ENCODE measurements around the gene RPTOR.

The RPTOR gene

DNA sequence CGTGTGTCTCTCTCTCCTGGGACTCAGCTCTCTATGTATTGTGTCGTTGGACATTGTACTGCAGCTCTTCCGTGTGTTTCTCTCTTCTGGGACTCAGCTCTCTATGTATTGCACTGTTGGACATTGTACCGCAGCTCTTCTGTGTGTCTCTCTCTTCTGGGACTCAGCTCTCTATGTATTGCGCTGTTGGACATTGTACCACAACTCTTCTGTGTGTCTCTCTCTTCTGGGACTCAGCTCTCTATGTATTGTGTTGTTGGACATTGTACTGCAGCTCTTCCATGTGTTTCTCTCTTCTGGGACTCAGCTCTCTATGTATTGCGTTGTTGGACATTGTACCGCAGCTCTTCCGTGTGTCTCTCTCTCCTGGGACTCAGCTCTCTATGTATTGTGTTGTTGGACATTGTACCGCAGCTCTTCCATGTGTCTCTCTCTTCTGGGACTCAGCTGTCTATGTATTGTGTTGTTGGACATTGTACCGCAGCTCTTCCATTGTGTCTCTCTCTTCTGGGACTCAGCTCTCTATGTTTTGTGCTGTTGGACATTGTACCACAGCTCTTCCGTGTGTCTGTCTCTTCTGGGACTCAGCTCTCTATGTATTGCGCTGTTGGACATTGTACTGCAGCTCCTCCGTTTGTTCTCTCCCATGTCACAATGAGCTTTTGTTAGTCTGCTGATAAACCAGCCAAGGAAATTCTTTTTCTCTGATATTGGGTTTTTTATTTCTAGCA lies 84.8 kb downstream of the RPTOR start:
- no peak for DNase-seq (ENCODE audit: low spot score)
- TF ChIP-seq, protein P1, sequence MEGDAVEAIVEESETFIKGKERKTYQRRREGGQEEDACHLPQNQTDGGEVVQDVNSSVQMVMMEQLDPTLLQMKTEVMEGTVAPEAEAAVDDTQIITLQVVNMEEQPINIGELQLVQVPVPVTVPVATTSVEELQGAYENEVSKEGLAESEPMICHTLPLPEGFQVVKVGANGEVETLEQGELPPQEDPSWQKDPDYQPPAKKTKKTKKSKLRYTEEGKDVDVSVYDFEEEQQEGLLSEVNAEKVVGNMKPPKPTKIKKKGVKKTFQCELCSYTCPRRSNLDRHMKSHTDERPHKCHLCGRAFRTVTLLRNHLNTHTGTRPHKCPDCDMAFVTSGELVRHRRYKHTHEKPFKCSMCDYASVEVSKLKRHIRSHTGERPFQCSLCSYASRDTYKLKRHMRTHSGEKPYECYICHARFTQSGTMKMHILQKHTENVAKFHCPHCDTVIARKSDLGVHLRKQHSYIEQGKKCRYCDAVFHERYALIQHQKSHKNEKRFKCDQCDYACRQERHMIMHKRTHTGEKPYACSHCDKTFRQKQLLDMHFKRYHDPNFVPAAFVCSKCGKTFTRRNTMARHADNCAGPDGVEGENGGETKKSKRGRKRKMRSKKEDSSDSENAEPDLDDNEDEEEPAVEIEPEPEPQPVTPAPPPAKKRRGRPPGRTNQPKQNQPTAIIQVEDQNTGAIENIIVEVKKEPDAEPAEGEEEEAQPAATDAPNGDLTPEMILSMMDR (IDR thresholded peaks at IDR 0.05; ENCODE audit: borderline replicate concordance, control extremely low read depth, extremely low read depth, insufficient read depth, missing control alignments): no peak
- in situ Hi-C loops (cut with MboI; ENCODE audit: low sequenced_read_pairs, unreplicated experiment): no loop called here

DNA sequence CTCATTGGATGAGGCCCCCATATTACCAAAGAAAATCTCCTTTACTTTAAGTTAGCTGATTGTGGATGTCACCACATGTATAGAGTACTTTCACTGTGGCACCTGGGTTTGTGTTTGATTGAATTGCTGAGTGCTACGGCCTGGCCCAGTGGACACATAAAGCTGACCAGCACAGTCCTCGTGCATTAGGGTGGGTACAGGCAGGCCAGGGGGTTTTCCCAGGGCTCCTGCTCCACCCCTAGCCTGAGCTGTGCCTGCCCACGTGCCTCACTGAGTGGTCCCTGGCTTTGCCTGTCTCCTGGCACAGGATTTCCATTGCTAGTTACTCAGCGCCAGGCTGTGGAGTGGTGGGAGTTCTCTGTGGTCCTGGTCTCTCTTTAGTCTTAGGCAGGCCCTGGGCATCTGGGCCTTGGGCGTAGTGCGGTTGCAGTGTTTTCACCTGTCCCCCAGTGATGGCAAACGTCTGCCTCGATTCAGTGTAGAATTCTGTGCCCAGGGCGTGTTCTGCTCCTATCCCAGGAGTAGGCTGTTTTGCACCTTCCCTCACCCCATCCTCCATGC lies 86.0 kb downstream of the RPTOR start:
- DNase-seq (ENCODE audit: low spot score): no peak
- TF ChIP-seq, protein P1 (IDR thresholded peaks at IDR 0.05; ENCODE audit: borderline replicate concordance, control extremely low read depth, extremely low read depth, insufficient read depth, missing control alignments): no peak
- in situ Hi-C loops (cut with MboI; ENCODE audit: low sequenced_read_pairs, unreplicated experiment): no loop called here

DNA sequence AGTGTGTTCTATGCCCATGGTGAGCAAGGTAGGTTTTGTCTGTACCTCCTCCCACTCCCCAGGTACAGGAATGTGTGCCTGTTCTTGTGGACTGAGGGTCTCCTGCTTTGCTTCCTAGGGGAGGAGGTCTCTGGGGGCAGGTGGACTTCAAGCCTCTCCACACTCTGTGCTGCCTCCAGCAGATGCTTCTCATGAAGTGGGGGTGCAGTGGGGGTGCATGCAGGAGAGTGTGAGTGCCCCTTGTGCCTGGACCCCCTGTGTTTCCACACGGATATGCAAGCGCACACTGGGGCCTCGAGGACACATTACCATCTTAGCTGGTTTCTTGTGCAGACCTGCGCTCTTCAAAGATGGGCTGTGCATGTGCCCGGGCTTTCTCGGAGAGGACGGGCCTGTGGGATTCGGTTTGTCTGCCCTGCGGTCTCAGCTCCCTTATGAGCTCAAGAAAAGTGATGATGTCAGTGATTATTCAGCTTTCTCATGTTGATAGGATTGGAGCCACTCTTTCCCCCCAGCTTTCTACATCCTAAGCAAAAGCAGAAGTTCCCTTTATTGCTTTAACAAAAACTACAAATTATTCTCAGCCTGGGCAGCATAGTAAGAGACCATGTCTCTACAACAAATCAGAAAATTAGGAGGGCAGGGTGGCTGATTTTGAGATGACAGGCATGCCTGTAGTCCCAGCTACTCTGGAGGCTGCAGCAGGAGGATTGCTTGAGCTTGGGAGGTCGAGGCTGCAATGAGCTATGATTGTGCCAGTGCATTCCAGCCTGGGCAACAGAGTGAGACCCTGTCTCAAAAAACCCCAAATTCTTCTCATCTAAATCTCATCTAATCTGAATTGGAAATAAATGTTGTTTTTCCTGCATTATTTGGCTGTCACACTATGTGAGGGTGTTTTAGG lies 86.8 kb downstream of the RPTOR start:
- no peak for DNase-seq (ENCODE audit: low spot score)
- TF ChIP-seq, protein P1 (IDR thresholded peaks at IDR 0.05; ENCODE audit: borderline replicate concordance, control extremely low read depth, extremely low read depth, insufficient read depth, missing control alignments): no peak
- in situ Hi-C loops (cut with MboI; ENCODE audit: low sequenced_read_pairs, unreplicated experiment): no loop called here

DNA sequence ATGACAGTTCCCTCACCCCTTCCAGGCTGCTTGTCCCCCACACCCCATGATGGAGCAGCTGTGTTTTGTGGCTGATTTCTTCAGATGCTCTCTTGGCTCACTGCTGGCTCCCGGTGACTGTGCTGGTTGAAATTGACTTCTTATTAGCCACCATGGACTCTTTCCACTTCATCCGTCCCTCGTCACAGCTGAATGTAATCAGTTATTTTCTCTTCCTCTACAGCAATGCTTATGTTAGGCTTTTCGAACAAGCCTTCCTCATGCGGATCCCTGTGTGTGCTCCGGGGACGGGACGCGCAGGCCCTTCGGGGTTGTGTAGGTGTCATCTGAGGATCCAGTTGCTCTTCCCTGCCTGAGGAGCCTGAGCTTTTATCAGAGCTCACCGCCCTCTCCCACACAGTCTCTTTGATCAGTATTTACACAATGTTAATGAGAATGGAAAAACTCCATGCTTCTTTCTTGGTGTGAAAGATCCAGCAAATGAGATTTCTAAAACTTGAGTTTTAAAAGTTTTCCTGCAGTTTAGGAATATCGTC lies 87.5 kb downstream of the RPTOR start:
- in situ Hi-C loops (cut with MboI; ENCODE audit: low sequenced_read_pairs, unreplicated experiment): no loop called here
- TF ChIP-seq, protein P1 (IDR thresholded peaks at IDR 0.05; ENCODE audit: borderline replicate concordance, control extremely low read depth, extremely low read depth, insufficient read depth, missing control alignments): no peak
- no peak for DNase-seq (ENCODE audit: low spot score)

DNA sequence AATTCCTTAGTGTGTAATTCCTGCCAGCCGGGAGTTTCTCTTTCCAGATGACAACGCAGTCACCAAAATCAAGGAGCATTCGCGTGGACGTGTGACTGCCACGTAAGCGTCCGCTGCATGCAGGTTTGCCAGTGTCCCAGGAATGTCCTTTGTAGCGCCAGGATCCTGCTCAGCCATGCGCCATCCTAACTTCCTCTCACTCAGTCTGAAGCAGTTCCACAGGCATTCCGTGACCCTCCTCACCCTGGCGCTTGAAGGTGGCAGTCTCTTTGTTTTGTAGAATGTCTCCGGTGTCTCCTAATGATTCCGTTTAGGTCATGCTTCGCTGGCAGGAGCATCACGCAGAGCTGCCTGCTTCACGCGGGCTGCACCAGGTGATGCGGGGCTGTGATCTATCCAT lies 88.6 kb downstream of the RPTOR start:
- DNase-seq (ENCODE audit: low spot score): no peak
- in situ Hi-C loops (cut with MboI; ENCODE audit: low sequenced_read_pairs, unreplicated experiment): no loop called here
- TF ChIP-seq, protein P1 (IDR thresholded peaks at IDR 0.05; ENCODE audit: borderline replicate concordance, control extremely low read depth, extremely low read depth, insufficient read depth, missing control alignments): no peak

DNA sequence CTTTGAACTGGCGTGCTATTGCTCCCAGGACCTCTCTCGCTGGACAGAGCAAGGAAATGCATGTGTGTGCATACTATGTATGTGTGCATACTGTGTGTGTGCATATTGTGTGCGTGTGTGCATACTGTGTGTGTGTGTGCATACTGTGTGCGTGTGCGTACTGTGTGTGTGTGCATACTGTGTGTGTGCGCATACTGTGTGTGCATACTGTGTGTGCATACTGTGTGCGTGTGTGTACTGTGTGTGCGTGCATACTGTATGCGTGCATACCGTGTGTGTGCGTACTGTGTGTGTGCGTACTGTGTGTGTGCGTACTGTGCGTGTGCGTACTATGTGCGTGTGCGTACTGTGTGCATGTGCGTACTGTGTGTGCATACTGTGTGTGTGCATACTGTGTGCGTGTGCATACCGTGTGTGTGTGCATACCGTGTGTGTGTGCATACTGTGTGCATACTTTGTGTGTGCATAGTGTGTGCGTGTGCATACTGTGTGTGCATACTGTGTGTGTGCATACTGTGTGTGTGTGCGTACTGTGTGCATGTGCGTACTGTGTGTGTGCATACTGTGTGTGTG lies 89.4 kb downstream of the RPTOR start:
- in situ Hi-C loops (cut with MboI; ENCODE audit: low sequenced_read_pairs, unreplicated experiment): no loop called here
- DNase-seq (ENCODE audit: low spot score): no peak
- TF ChIP-seq, protein P1 (IDR thresholded peaks at IDR 0.05; ENCODE audit: borderline replicate concordance, control extremely low read depth, extremely low read depth, insufficient read depth, missing control alignments): no peak

All from GM13976 (cell line).